H1 (cell line): Measurements from ENCODE around the gene GDAP2. TPM values are rescaled to one million over a fixed set of nuclear protein-coding genes. Genes with fewer than 3 reads are reported as not detected.

Experiments
- BACH1 ChIP-seq: IDR thresholded peaks from 2 replicates; pipeline ENCODE4 v1.6.1; 2012; ENCODE audit warnings: low read length, improper control_type of control experiment
- CBX5 ChIP-seq: fragments of 300-800, 300-1000 bp; sonication (generic); IDR thresholded peaks from 2 replicates; pipeline ENCODE4 v1.7.1; 2016; ENCODE audit warnings: antibody characterized with exemption, low read length, low read depth
- FOSL1 ChIP-seq: IDR thresholded peaks from 2 replicates; pipeline ENCODE4 v1.6.1; 2011; ENCODE audit warnings: mild to moderate bottlenecking, low read depth, low read length, moderate library complexity; ENCODE audit not compliant: insufficient read depth
- GTF2F1 ChIP-seq: IDR thresholded peaks from 2 replicates; pipeline ENCODE4 v1.6.1; 2012; ENCODE audit warnings: low read depth, low read length, improper control_type of control experiment, borderline replicate concordance
- HDAC2 ChIP-seq, 2 experiments: fragments of 300-600 bp in 1 of 2; sonication (generic) in 1 of 2; IDR thresholded peaks; 2 replicates each; pipeline ENCODE4 v1.6.1; 2011 to 2012; ENCODE audit warnings: low read depth in 2 of 2, low read length in 2 of 2, mild to moderate bottlenecking in 2 of 2, moderate library complexity in 2 of 2, borderline replicate concordance in 1 of 2, inconsistent platforms in 1 of 2
- PHF8 ChIP-seq: fragments of 200-600 bp; sonication (generic); conservative IDR thresholded peaks from 2 replicates; pipeline ENCODE4 v1.7.1; 2012; ENCODE audit warnings: low read depth, mild to moderate bottlenecking, inconsistent platforms, low read length, moderate library complexity
- POLR2AphosphoS5 ChIP-seq: IDR thresholded peaks from 2 replicates; pipeline ENCODE4 v1.6.1; 2011; ENCODE audit warnings: low read depth, low read length
- RFX5 ChIP-seq: IDR thresholded peaks from 2 replicates; pipeline ENCODE4 v1.6.1; 2011; ENCODE audit warnings: low read depth, low read length, improper control_type of control experiment, borderline replicate concordance
- SRF ChIP-seq: IDR thresholded peaks from 2 replicates; pipeline ENCODE4 v1.6.1; 2011; ENCODE audit warnings: mild to moderate bottlenecking, low read depth, low read length, moderate library complexity
- TAF7 ChIP-seq: optimal IDR thresholded peaks from 2 replicates; pipeline ENCODE3; 2011; ENCODE audit warnings: low read depth, mild to moderate bottlenecking, inconsistent platforms, low read length, moderate library complexity, borderline replicate concordance
- polyA plus RNA-seq, 7 experiments: library from polyadenylated mRNA; depleted of rRNA in 3 of 7; stranded (reverse) in 5 of 7; unstranded in 2 of 7; fragments of >200 nt in 5 of 7; fragments of 200-250 nt in 2 of 7; gene quantifications; 1 replicate in 5 of 7; 2 replicates in 1 of 7; 4 replicates in 1 of 7; pipeline versions ENCODE4 v1.2.1 to v1.2.3, GENCODE V29; 2011 to 2013; ENCODE audit warnings: missing spikeins in 2 of 7, mixed read lengths in 2 of 7
- total RNA-seq: library from RNA; stranded (reverse); fragmentation: NEBNext Ultra II Directional; extraction: Animal tissue kit (Norgen Biotek cat#: 25700); gene quantifications from 2 replicates; pipeline ENCODE4 v1.2.1, GENCODE V29; 2021
- TF ChIP-seq, protein P1 (sequence below): fragments of 300-600 bp; sonication (generic); IDR thresholded peaks from 2 replicates; pipeline ENCODE4 v1.7.1; 2012; ENCODE audit warnings: low read length, moderate library complexity, mild to moderate bottlenecking, inconsistent platforms; ENCODE audit not compliant: insufficient replicate concordance
- TF ChIP-seq, protein P2 (sequence below): IDR thresholded peaks from 2 replicates; pipeline ENCODE4 v1.6.1; 2012; ENCODE audit warnings: inconsistent platforms

GDAP2 gene
- total and polyA plus RNA-seq, 2 of the 8 experiments (the other 6 are each of a cell fraction or from before 2014, with no cell fraction given), result 8.6 to 27.8 TPM

DNA sequence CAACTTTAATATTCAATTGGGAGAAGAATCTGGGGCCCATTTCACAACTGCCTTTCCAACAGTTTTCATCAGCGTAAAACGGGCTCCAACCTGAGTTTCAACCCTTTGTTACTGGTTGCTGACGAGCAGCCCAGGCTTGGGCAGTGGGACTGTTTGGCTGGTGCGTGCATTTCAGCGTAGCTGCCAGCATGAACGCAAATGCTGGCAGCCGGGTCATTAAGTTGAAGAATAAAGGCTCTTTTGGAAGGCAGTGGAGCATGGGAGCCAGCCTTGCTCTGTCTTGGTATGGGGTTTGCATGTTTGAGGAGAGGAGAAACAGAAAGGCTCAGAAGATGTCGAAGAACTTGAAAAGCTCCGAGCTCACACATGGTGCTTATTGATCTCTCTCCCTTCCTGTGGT lies 40.8 kb upstream of the GDAP2 start (continued):
- TF ChIP-seq, protein P1, sequence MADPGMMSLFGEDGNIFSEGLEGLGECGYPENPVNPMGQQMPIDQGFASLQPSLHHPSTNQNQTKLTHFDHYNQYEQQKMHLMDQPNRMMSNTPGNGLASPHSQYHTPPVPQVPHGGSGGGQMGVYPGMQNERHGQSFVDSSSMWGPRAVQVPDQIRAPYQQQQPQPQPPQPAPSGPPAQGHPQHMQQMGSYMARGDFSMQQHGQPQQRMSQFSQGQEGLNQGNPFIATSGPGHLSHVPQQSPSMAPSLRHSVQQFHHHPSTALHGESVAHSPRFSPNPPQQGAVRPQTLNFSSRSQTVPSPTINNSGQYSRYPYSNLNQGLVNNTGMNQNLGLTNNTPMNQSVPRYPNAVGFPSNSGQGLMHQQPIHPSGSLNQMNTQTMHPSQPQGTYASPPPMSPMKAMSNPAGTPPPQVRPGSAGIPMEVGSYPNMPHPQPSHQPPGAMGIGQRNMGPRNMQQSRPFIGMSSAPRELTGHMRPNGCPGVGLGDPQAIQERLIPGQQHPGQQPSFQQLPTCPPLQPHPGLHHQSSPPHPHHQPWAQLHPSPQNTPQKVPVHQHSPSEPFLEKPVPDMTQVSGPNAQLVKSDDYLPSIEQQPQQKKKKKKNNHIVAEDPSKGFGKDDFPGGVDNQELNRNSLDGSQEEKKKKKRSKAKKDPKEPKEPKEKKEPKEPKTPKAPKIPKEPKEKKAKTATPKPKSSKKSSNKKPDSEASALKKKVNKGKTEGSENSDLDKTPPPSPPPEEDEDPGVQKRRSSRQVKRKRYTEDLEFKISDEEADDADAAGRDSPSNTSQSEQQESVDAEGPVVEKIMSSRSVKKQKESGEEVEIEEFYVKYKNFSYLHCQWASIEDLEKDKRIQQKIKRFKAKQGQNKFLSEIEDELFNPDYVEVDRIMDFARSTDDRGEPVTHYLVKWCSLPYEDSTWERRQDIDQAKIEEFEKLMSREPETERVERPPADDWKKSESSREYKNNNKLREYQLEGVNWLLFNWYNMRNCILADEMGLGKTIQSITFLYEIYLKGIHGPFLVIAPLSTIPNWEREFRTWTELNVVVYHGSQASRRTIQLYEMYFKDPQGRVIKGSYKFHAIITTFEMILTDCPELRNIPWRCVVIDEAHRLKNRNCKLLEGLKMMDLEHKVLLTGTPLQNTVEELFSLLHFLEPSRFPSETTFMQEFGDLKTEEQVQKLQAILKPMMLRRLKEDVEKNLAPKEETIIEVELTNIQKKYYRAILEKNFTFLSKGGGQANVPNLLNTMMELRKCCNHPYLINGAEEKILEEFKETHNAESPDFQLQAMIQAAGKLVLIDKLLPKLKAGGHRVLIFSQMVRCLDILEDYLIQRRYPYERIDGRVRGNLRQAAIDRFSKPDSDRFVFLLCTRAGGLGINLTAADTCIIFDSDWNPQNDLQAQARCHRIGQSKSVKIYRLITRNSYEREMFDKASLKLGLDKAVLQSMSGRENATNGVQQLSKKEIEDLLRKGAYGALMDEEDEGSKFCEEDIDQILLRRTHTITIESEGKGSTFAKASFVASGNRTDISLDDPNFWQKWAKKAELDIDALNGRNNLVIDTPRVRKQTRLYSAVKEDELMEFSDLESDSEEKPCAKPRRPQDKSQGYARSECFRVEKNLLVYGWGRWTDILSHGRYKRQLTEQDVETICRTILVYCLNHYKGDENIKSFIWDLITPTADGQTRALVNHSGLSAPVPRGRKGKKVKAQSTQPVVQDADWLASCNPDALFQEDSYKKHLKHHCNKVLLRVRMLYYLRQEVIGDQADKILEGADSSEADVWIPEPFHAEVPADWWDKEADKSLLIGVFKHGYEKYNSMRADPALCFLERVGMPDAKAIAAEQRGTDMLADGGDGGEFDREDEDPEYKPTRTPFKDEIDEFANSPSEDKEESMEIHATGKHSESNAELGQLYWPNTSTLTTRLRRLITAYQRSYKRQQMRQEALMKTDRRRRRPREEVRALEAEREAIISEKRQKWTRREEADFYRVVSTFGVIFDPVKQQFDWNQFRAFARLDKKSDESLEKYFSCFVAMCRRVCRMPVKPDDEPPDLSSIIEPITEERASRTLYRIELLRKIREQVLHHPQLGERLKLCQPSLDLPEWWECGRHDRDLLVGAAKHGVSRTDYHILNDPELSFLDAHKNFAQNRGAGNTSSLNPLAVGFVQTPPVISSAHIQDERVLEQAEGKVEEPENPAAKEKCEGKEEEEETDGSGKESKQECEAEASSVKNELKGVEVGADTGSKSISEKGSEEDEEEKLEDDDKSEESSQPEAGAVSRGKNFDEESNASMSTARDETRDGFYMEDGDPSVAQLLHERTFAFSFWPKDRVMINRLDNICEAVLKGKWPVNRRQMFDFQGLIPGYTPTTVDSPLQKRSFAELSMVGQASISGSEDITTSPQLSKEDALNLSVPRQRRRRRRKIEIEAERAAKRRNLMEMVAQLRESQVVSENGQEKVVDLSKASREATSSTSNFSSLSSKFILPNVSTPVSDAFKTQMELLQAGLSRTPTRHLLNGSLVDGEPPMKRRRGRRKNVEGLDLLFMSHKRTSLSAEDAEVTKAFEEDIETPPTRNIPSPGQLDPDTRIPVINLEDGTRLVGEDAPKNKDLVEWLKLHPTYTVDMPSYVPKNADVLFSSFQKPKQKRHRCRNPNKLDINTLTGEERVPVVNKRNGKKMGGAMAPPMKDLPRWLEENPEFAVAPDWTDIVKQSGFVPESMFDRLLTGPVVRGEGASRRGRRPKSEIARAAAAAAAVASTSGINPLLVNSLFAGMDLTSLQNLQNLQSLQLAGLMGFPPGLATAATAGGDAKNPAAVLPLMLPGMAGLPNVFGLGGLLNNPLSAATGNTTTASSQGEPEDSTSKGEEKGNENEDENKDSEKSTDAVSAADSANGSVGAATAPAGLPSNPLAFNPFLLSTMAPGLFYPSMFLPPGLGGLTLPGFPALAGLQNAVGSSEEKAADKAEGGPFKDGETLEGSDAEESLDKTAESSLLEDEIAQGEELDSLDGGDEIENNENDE, result no peak
- TF ChIP-seq TAF7 (no peak), SRF (no peak), GTF2F1 (no peak), POLR2AphosphoS5 (no peak), FOSL1 (no peak), CBX5 (no peak), HDAC2 (IDR thresholded peaks at IDR 0.05; ENCODE audit: borderline replicate concordance in 1 of 2, low read depth in 2 of 2, low read length in 2 of 2) (no peak), BACH1 (no peak), RFX5 (no peak), PHF8 (no peak)
- TF ChIP-seq, protein P2, sequence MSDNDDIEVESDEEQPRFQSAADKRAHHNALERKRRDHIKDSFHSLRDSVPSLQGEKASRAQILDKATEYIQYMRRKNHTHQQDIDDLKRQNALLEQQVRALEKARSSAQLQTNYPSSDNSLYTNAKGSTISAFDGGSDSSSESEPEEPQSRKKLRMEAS, result no peak
